Smooth muscle cell (in vitro differentiated cells): ENCODE results near the gene HSPH1. TPM values are rescaled to one million over a fixed set of nuclear protein-coding genes. Genes with fewer than 3 reads are reported as not detected.

Source experiments
- DNase-seq: peaks from one replicate; lab custom pipeline; 2025; ENCODE audit not compliant: unreplicated experiment; lab: John Stamatoyannopoulos, UW
- H2AFZ ChIP-seq: fragments of 200-600 bp; sonication (generic); 2 replicates; pipeline ENCODE4 v1.6.0; 2016; ENCODE audit warnings: antibody characterized with exemption, low read depth, mild to moderate bottlenecking
- H3F3A ChIP-seq: fragments of 200-600 bp; sonication (generic); 2 replicates; pipeline ENCODE4 v1.6.0; 2017; ENCODE audit warnings: antibody characterized with exemption, low read depth
- H3K27ac ChIP-seq: fragments of 200-600 bp; sonication (generic); 2 replicates; pipeline ENCODE4 v1.5.1; 2016; ENCODE audit warnings: low read depth, mild to moderate bottlenecking
- H3K27me3 ChIP-seq: fragments of 200-600 bp; sonication (generic); 2 replicates; pipeline ENCODE4 v1.6.1; 2016; ENCODE audit warnings: low read depth, mild to moderate bottlenecking
- H3K36me3 ChIP-seq: fragments of 200-600 bp; sonication (generic); 2 replicates; pipeline ENCODE4 v1.5.1; 2016; ENCODE audit warnings: low read depth
- H3K4me1 ChIP-seq: fragments of 200-600 bp; sonication (generic); 2 replicates; pipeline ENCODE4 v1.5.1; 2016; ENCODE audit warnings: low read depth
- H3K4me2 ChIP-seq: fragments of 200-600 bp; sonication (generic); 2 replicates; pipeline ENCODE4 v1.6.0; 2016; ENCODE audit warnings: mild to moderate bottlenecking
- H3K4me3 ChIP-seq: fragments of 200-600 bp; sonication (generic); 2 replicates; pipeline ENCODE4 v1.5.1; 2016; ENCODE audit warnings: mild to moderate bottlenecking
- H3K79me2 ChIP-seq: fragments of 200-600 bp; sonication (generic); 2 replicates; pipeline ENCODE4 v1.6.0; 2016; ENCODE audit warnings: low read depth, mild to moderate bottlenecking
- H3K9ac ChIP-seq: fragments of 200-600 bp; sonication (generic); 2 replicates; pipeline ENCODE4 v1.6.0; 2016; ENCODE audit warnings: low read depth
- H3K9me3 ChIP-seq: fragments of 200-600 bp; sonication (generic); replicated peaks from 2 replicates; pipeline ENCODE4 v1.5.1; 2016; ENCODE audit warnings: low read depth
- H4K20me1 ChIP-seq: fragments of 200-600 bp; sonication (generic); 2 replicates; pipeline ENCODE4 v1.6.0; 2016; ENCODE audit warnings: low read depth
- WGBS: methylation state at CpG from one replicate; pipeline ENCODE4 v1.1.7; 2016; ENCODE audit warnings: low lambda C conversion rate; 5-methylcytosine and 5-hydroxymethylcytosine counted together
- polyA plus RNA-seq: library from polyadenylated mRNA; unstranded; fragments of >200 nt; fragmentation: Nextera tagmentation; extraction: Ambion mirVana; gene quantifications from 2 replicates; pipeline ENCODE4 v1.2.1, GENCODE V29; 2016
- total RNA-seq: library from RNA; depleted of rRNA; stranded (reverse); fragments of >200 nt; gene quantifications from 2 replicates; pipeline ENCODE4 v1.2.3, GENCODE V29; 2014
- TF ChIP-seq, protein P1 (sequence below): fragments of 200-600 bp; sonication (generic); IDR thresholded peaks from 2 replicates; pipeline ENCODE4 v1.5.1; 2017; ENCODE audit warnings: borderline replicate concordance, mild to moderate bottlenecking, antibody characterized with exemption; ENCODE audit not compliant: insufficient read depth, poor library complexity, severe bottlenecking

Gene HSPH1
- total and polyA plus RNA-seq, 2 experiments from 2014 or later: 39.2 to 81.4 TPM

DNA sequence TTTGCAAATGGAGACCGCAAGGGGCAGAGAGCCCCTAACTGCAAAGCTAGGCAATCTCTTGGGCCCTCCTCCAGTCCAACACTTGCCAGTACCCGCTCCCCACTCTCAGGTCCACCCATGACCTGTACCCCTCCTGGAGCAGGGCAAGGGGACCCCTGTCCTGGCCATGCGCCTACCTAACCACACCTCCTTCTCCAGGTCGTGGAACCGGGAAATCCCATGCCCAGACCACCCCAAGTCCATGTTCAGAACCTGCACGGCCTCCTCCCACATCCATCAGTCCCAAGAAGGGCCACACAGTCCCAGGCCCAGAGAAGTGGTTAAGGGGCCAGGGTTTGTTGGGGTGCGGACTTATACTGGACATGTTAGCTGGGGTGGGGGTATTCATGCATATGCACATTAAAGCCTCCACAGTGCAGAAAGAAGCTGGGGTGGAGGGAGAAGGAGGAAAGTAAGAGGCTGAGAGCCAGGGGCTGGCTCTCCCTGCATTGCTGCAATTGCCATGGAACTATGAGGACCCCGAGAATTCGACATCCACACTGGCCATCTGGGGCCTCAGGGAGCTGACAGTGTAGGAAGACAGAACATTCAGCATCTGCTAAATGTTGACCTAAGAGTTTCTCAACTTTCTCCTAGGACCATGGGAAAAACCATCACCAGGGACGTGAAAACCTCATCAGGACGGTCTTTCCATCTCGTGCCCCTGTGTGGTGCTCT is 39.0 kb downstream of the HSPH1 start:
- no peak overlapping the region for H3K4me2 ChIP-seq
- no peaks in the 10 kb centered on the region for H4K20me1 ChIP-seq
- TF ChIP-seq, protein P1, sequence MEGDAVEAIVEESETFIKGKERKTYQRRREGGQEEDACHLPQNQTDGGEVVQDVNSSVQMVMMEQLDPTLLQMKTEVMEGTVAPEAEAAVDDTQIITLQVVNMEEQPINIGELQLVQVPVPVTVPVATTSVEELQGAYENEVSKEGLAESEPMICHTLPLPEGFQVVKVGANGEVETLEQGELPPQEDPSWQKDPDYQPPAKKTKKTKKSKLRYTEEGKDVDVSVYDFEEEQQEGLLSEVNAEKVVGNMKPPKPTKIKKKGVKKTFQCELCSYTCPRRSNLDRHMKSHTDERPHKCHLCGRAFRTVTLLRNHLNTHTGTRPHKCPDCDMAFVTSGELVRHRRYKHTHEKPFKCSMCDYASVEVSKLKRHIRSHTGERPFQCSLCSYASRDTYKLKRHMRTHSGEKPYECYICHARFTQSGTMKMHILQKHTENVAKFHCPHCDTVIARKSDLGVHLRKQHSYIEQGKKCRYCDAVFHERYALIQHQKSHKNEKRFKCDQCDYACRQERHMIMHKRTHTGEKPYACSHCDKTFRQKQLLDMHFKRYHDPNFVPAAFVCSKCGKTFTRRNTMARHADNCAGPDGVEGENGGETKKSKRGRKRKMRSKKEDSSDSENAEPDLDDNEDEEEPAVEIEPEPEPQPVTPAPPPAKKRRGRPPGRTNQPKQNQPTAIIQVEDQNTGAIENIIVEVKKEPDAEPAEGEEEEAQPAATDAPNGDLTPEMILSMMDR: no peak
- 95% methylated on average over 11 of the region's 12 CpGs for WGBS
- H3K36me3 ChIP-seq: no peaks in the 10 kb centered on the region
- H3K27me3 ChIP-seq: peaks cover 11% of the 10 kb centered on the region
- H3K27ac ChIP-seq: no peak overlapping the region
- no peaks in the 10 kb centered on the region for H3K79me2 ChIP-seq
- no peaks in the 10 kb centered on the region for H3K9me3 ChIP-seq
- no peak overlapping the region for H2AFZ ChIP-seq
- H3K4me3 ChIP-seq: no peak overlapping the region
- DNase-seq: no peak
- no peaks in the 10 kb centered on the region for H3F3A ChIP-seq
- H3K9ac ChIP-seq: no peak overlapping the region
- no peaks in the 10 kb centered on the region for H3K4me1 ChIP-seq

- Histone ChIP-seq H4K20me1 (no peaks in the 10 kb centered on the region), H3K4me1 (no peaks in the 10 kb centered on the region), H3K4me3 (no peak overlapping the region), H3K9ac (no peak overlapping the region), H3F3A (no peaks in the 10 kb centered on the region), H3K9me3 (no peaks in the 10 kb centered on the region), H3K4me2 (no peak overlapping the region), H3K36me3 (no peaks in the 10 kb centered on the region), H3K27ac (no peak overlapping the region), H3K27me3 (peaks cover 17% of the 10 kb centered on the region), H2AFZ (no peak overlapping the region), H3K79me2 (no peaks in the 10 kb centered on the region)
- 92% methylated on average over 4 of the region's 4 CpGs for WGBS
- no peak for DNase-seq
- TF ChIP-seq, protein P1: no peak
Measured at GRCh38 chr13:31122143-31122542, 39.6 kb downstream of the HSPH1 start.

- Histone ChIP-seq H3K9ac (no peak overlapping the region), H3K4me1 (no peaks in the 10 kb centered on the region), H3K4me3 (no peak overlapping the region), H3K36me3 (no peaks in the 10 kb centered on the region), H3K9me3 (no peaks in the 10 kb centered on the region), H3K4me2 (no peak overlapping the region), H3K27me3 (peaks cover 23% of the 10 kb centered on the region), H3K79me2 (no peaks in the 10 kb centered on the region), H3K27ac (no peak overlapping the region), H3F3A (no peaks in the 10 kb centered on the region), H4K20me1 (no peaks in the 10 kb centered on the region), H2AFZ (no peak overlapping the region)
- 88% methylated on average over 7 of the region's 7 CpGs for WGBS
- TF ChIP-seq, protein P1: no peak
- no peak for DNase-seq
Measured at GRCh38 chr13:31121379-31122140, 40.1 kb downstream of the HSPH1 start.
